Renal cortex interstitium (tissue), 11 donors: Measurements from ENCODE around the gene SFRP2. TPM values are rescaled to one million over a fixed set of nuclear protein-coding genes. Genes with fewer than 3 reads are reported as not detected.

Experiments
- DNase-seq, 11 donors: peaks; one replicate each; pipeline ENCODE4 v3.0.0-alpha.2; 2013; ENCODE audit warnings: low read depth in 9 of 11, low spot score in 4 of 11; ENCODE audit errors: extremely low read depth in 1 of 11
- polyA plus RNA-seq, 3 donors: library from polyadenylated mRNA; unstranded; fragments of 120-200 nt; gene quantifications; one replicate each; pipeline ENCODE4 v1.2.1, GENCODE V29; 2013; ENCODE audit not compliant: insufficient read length in 3 of 3

The SFRP2 gene
- polyA plus RNA-seq, 3 donors = 16.9 to 26.7 (median 18.9) TPM

GRCh38 chr4:153750197-153750817 is 38.6 kb downstream of the SFRP2 start:
- peak; percentile 52 to 85 (median 69) for DNase-seq

GRCh38 chr4:153748378-153748777 is 40.5 kb downstream of the SFRP2 start:
- DNase-seq = no peak

GRCh38 chr4:153747406-153747955 is 41.4 kb downstream of the SFRP2 start:
- no peak for DNase-seq

GRCh38 chr4:153745651-153746050 is 43.2 kb downstream of the SFRP2 start:
- no peak for DNase-seq

GRCh38 chr4:153741541-153741940 is 47.3 kb downstream of the SFRP2 start:
- no peak for DNase-seq

- DNase-seq = no peak
Measured at GRCh38 chr4:153735906-153736461, 52.9 kb downstream of the SFRP2 start.

GRCh38 chr4:153733751-153734448 is 55.0 kb downstream of the SFRP2 start:
- DNase-seq = no peak

- no peak for DNase-seq
Measured at GRCh38 chr4:153731239-153731638, 57.6 kb downstream of the SFRP2 start.

Other genes with a start within 250 kb of the SFRP2 start
- gene TLR2, start 104.8 kb downstream of the SFRP2 start, polyA plus RNA-seq = 1 to 10 TPM; 6.7 to 9.0 (median 6.7) TPM
- 1 to 10 TPM; 5.2 to 6.0 (median 5.9) TPM for gene RNF175, start 29.1 kb downstream of the SFRP2 start, polyA plus RNA-seq